ENCODE measurements around the gene TUNAR. TPM values are rescaled to one million over a fixed set of nuclear protein-coding genes. Genes with fewer than 3 reads are reported as not detected.

TUNAR gene
- total RNA-seq, 2 experiments from 2014 or later = 0.17 to 0.54 TPM

DNA sequence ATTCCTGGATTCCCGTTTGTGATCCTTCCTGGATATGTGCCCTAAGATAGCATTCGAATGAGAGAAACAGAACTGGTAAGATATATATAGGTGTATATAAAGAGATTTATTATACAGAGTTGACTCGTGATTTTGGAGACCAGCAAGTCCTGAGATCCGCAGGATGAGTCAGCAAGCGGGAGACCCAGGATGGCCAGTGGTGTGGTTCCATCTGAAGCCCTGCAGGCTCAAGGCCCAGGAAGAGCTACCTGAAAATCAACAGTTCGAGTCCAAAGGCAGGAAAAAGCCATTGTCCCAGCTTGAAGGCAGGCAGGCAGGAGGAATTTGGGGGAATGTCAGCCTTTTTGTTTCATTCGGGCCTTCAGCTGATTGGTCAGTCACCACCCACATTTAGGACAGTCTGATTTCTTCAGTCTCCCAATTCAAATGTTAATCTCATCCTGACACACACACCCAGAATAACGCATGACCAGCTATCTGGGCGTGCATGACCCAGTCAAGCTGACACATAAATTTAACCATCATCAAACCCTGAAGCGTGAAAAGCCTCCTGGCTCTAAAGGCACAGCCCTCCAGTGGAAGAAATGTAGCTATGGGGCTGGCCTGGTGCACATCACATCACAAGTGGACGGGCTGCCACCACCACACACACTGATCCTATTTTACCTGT, 44.3 kb downstream of the TUNAR start:
- no peaks in the 10 kb centered on the region for H4K20me1 ChIP-seq (ENCODE audit: insufficient read depth, low read length)
- H3K79me2 ChIP-seq (ENCODE audit: insufficient read depth, low read depth, low read length) = no peaks in the 10 kb centered on the region
- no peak overlapping the region for H2AFZ ChIP-seq (ENCODE audit: low read length)
- H3K9me2 ChIP-seq (ENCODE audit: insufficient read depth, low read length) = no peaks in the 10 kb centered on the region
- H3K4me3 ChIP-seq (ENCODE audit: low read depth, low read length, poor library complexity, severe bottlenecking) = no peak overlapping the region
- H3K4me2 ChIP-seq (ENCODE audit: low read length) = no peak overlapping the region
- ChIA-PET CTCF (ENCODE audit: unreplicated experiment) (no interaction called here), POLR2A (interaction anchor here (1.0 kb wide), 1 partner anchor 25 kb away, joined by 3 read pairs; no protein-coding TSS in a partner anchor)
- no TSS peak for BruUV-seq (replicated peaks)
- H3K36me3 ChIP-seq (ENCODE audit: insufficient read depth, low read length) = no peaks in the 10 kb centered on the region
- no peak for TF ChIP-seq EZH2phosphoT487 (IDR thresholded peaks at IDR 0.05; ENCODE audit: borderline replicate concordance, low read depth, low read length)
- no peak for TF ChIP-seq CTCF (conservative IDR thresholded peaks at IDR 0.05; ENCODE audit: low read length)
- H3K27ac ChIP-seq (ENCODE audit: low read depth, low read length, poor library complexity, severe bottlenecking) = no peak overlapping the region
- H3K9me3 ChIP-seq (ENCODE audit: low read length) = no peaks in the 10 kb centered on the region
- intact Hi-C loops (cut with micrococcal nuclease; ENCODE audit: unreplicated experiment) = no loop called here
- no peak for DNase-seq (ENCODE audit: low spot score)
- no peaks in the 10 kb centered on the region for H3K4me1 ChIP-seq (ENCODE audit: insufficient read depth, low read length, poor library complexity, severe bottlenecking)

GRCh38 chr14:95922080-95922479, 45.4 kb downstream of the TUNAR start:
- TF ChIP-seq CTCF (conservative IDR thresholded peaks at IDR 0.05; ENCODE audit: low read length) (no peak), EZH2phosphoT487 (IDR thresholded peaks at IDR 0.05; ENCODE audit: borderline replicate concordance, low read depth, low read length) (no peak)
- BruUV-seq (replicated peaks) = no TSS peak
- no peaks in the 10 kb centered on the region for H3K79me2 ChIP-seq (ENCODE audit: insufficient read depth, low read depth, low read length)
- ChIA-PET CTCF (ENCODE audit: unreplicated experiment) (no interaction called here), POLR2A (interaction anchor here (0.7 kb wide), 1 partner anchor 27 kb away, joined by 3 read pairs; no protein-coding TSS in a partner anchor)
- H3K4me2 ChIP-seq (ENCODE audit: low read length) = no peak overlapping the region
- H2AFZ ChIP-seq (ENCODE audit: low read length) = no peak overlapping the region
- no peaks in the 10 kb centered on the region for H3K36me3 ChIP-seq (ENCODE audit: insufficient read depth, low read length)
- no peaks in the 10 kb centered on the region for H3K9me2 ChIP-seq (ENCODE audit: insufficient read depth, low read length)
- no peaks in the 10 kb centered on the region for H4K20me1 ChIP-seq (ENCODE audit: insufficient read depth, low read length)
- H3K9me3 ChIP-seq (ENCODE audit: low read length) = no peaks in the 10 kb centered on the region
- intact Hi-C loops (cut with micrococcal nuclease; ENCODE audit: unreplicated experiment) = no loop called here
- DNase-seq (ENCODE audit: low spot score) = no peak
- no peak overlapping the region for H3K27ac ChIP-seq (ENCODE audit: low read depth, low read length, poor library complexity, severe bottlenecking)
- no peaks in the 10 kb centered on the region for H3K4me1 ChIP-seq (ENCODE audit: insufficient read depth, low read length, poor library complexity, severe bottlenecking)
- no peak overlapping the region for H3K4me3 ChIP-seq (ENCODE audit: low read depth, low read length, poor library complexity, severe bottlenecking)

GRCh38 chr14:95928751-95929150, 52.1 kb downstream of the TUNAR start:
- BruUV-seq (replicated peaks) = no TSS peak
- intact Hi-C loops (cut with micrococcal nuclease; ENCODE audit: unreplicated experiment) = no loop called here
- POLR2A ChIA-PET = no interaction called here

More at GRCh38 chr14:95928751-95929150, 52.1 kb downstream of the TUNAR start:
- Histone ChIP-seq H2AFZ (ENCODE audit: low read length) (no peak overlapping the region), H4K20me1 (ENCODE audit: insufficient read depth, low read length) (no peaks in the 10 kb centered on the region), H3K27ac (ENCODE audit: low read depth, low read length, poor library complexity, severe bottlenecking) (no peak overlapping the region), H3K36me3 (ENCODE audit: insufficient read depth, low read length) (no peaks in the 10 kb centered on the region), H3K9me2 (ENCODE audit: insufficient read depth, low read length) (no peaks in the 10 kb centered on the region), H3K4me3 (ENCODE audit: low read depth, low read length, poor library complexity, severe bottlenecking) (no peak overlapping the region), H3K4me2 (ENCODE audit: low read length) (no peak overlapping the region), H3K4me1 (ENCODE audit: insufficient read depth, low read length, poor library complexity, severe bottlenecking) (no peaks in the 10 kb centered on the region), H3K9me3 (ENCODE audit: low read length) (no peaks in the 10 kb centered on the region), H3K79me2 (ENCODE audit: insufficient read depth, low read depth, low read length) (no peaks in the 10 kb centered on the region)
- CTCF ChIA-PET (ENCODE audit: unreplicated experiment) = no interaction called here
- TF ChIP-seq CTCF (conservative IDR thresholded peaks at IDR 0.05; ENCODE audit: low read length) (no peak), EZH2phosphoT487 (IDR thresholded peaks at IDR 0.05; ENCODE audit: borderline replicate concordance, low read depth, low read length) (no peak)
- DNase-seq (ENCODE audit: low spot score) = no peak

Measured in OCI-LY7 (cell line).